ENCODE data around the gene TTLL3.

GRCh38 chr3:9779721-9780457 is 30.2 kb upstream of the TTLL3 start:
- TF ChIP-seq, protein P1, sequence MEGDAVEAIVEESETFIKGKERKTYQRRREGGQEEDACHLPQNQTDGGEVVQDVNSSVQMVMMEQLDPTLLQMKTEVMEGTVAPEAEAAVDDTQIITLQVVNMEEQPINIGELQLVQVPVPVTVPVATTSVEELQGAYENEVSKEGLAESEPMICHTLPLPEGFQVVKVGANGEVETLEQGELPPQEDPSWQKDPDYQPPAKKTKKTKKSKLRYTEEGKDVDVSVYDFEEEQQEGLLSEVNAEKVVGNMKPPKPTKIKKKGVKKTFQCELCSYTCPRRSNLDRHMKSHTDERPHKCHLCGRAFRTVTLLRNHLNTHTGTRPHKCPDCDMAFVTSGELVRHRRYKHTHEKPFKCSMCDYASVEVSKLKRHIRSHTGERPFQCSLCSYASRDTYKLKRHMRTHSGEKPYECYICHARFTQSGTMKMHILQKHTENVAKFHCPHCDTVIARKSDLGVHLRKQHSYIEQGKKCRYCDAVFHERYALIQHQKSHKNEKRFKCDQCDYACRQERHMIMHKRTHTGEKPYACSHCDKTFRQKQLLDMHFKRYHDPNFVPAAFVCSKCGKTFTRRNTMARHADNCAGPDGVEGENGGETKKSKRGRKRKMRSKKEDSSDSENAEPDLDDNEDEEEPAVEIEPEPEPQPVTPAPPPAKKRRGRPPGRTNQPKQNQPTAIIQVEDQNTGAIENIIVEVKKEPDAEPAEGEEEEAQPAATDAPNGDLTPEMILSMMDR (conservative IDR thresholded peaks at IDR 0.05; ENCODE audit: low read depth, low read length) = no peak
- TF ChIP-seq EZH2 (IDR thresholded peaks at IDR 0.05; ENCODE audit: low read length, unreplicated experiment) (no peak), EZH2phosphoT487 (IDR thresholded peaks at IDR 0.05; ENCODE audit: borderline replicate concordance, low read length) (no peak)

All from PC-3 (cell line).